Measurements from ENCODE around the gene LAMA3.

The LAMA3 gene

GRCh38 chr18:23725351-23725750, 36.1 kb downstream of the LAMA3 start:
- no peaks in the 10 kb centered on the region for H3K9me2 ChIP-seq (replicated peaks; ENCODE audit: low read depth, low read length)
- no peaks in the 10 kb centered on the region for H3K79me2 ChIP-seq (ENCODE audit: insufficient read depth, low read length)
- H3K36me3 ChIP-seq (ENCODE audit: insufficient read depth, low read length): no peaks in the 10 kb centered on the region
- no peak overlapping the region for H3K9ac ChIP-seq (ENCODE audit: low read depth, low read length, poor library complexity, severe bottlenecking)
- H2AFZ ChIP-seq (ENCODE audit: low read length): peak overlapping the region; percentile 41; the same call in 1 of the 2 replicates
- H3F3A ChIP-seq (ENCODE audit: low read depth): no peaks in the 10 kb centered on the region
- no peaks in the 10 kb centered on the region for H4K20me1 ChIP-seq (ENCODE audit: insufficient read depth, low read length, poor library complexity, severe bottlenecking)
- H3K9me3 ChIP-seq (ENCODE audit: insufficient read depth, low read depth, low read length): no peaks in the 10 kb centered on the region
- H3K4me1 ChIP-seq (ENCODE audit: insufficient read depth, low read length, poor library complexity, severe bottlenecking): peaks cover 17% of the 10 kb centered on the region
- no peak for TF ChIP-seq CTCF (conservative IDR thresholded peaks at IDR 0.05; ENCODE audit: low read length)
- TF ChIP-seq EZH2phosphoT487 (IDR thresholded peaks at IDR 0.05; ENCODE audit: borderline replicate concordance): no peak
- H3K4me3 ChIP-seq (ENCODE audit: low read length, poor library complexity, severe bottlenecking): no peak overlapping the region
- no peaks in the 10 kb centered on the region for H3K27me3 ChIP-seq (ENCODE audit: insufficient read depth, low read length, poor library complexity, severe bottlenecking)
- H3K4me2 ChIP-seq (ENCODE audit: low read depth, low read length, poor library complexity, severe bottlenecking): no peak overlapping the region

GRCh38 chr18:23725827-23726661, 36.8 kb downstream of the LAMA3 start:
- Histone ChIP-seq H4K20me1 (ENCODE audit: insufficient read depth, low read length, poor library complexity, severe bottlenecking) (no peaks in the 10 kb centered on the region), H3K4me1 (ENCODE audit: insufficient read depth, low read length, poor library complexity, severe bottlenecking) (peaks cover 17% of the 10 kb centered on the region), H3K4me2 (ENCODE audit: low read depth, low read length, poor library complexity, severe bottlenecking) (no peak overlapping the region), H3K9me3 (ENCODE audit: insufficient read depth, low read depth, low read length) (no peaks in the 10 kb centered on the region), H3K9ac (ENCODE audit: low read depth, low read length, poor library complexity, severe bottlenecking) (no peak overlapping the region), H2AFZ (ENCODE audit: low read length) (peak overlapping the region; percentile 41; the same call in 1 of the 2 replicates), H3K36me3 (ENCODE audit: insufficient read depth, low read length) (no peaks in the 10 kb centered on the region), H3K27me3 (ENCODE audit: insufficient read depth, low read length, poor library complexity, severe bottlenecking) (no peaks in the 10 kb centered on the region), H3F3A (ENCODE audit: low read depth) (no peaks in the 10 kb centered on the region), H3K79me2 (ENCODE audit: insufficient read depth, low read length) (no peaks in the 10 kb centered on the region), H3K9me2 (replicated peaks; ENCODE audit: low read depth, low read length) (no peaks in the 10 kb centered on the region), H3K4me3 (ENCODE audit: low read length, poor library complexity, severe bottlenecking) (no peak overlapping the region)
- no peak for TF ChIP-seq EZH2phosphoT487 (IDR thresholded peaks at IDR 0.05; ENCODE audit: borderline replicate concordance)
- TF ChIP-seq CTCF (conservative IDR thresholded peaks at IDR 0.05; ENCODE audit: low read length): no peak

GRCh38 chr18:23727707-23728493, 38.6 kb downstream of the LAMA3 start:
- no peaks in the 10 kb centered on the region for H3K9me3 ChIP-seq (ENCODE audit: insufficient read depth, low read depth, low read length)
- H4K20me1 ChIP-seq (ENCODE audit: insufficient read depth, low read length, poor library complexity, severe bottlenecking): no peaks in the 10 kb centered on the region
- H3K4me2 ChIP-seq (ENCODE audit: low read depth, low read length, poor library complexity, severe bottlenecking): no peak overlapping the region
- peaks cover 17% of the 10 kb centered on the region for H3K4me1 ChIP-seq (ENCODE audit: insufficient read depth, low read length, poor library complexity, severe bottlenecking)
- no peaks in the 10 kb centered on the region for H3K79me2 ChIP-seq (ENCODE audit: insufficient read depth, low read length)
- H3K27me3 ChIP-seq (ENCODE audit: insufficient read depth, low read length, poor library complexity, severe bottlenecking): no peaks in the 10 kb centered on the region
- no peaks in the 10 kb centered on the region for H3K36me3 ChIP-seq (ENCODE audit: insufficient read depth, low read length)
- H3K9ac ChIP-seq (ENCODE audit: low read depth, low read length, poor library complexity, severe bottlenecking): no peak overlapping the region
- no peak for TF ChIP-seq EZH2phosphoT487 (IDR thresholded peaks at IDR 0.05; ENCODE audit: borderline replicate concordance)
- no peak for TF ChIP-seq CTCF (conservative IDR thresholded peaks at IDR 0.05; ENCODE audit: low read length)
- H2AFZ ChIP-seq (ENCODE audit: low read length): no peak overlapping the region
- H3F3A ChIP-seq (ENCODE audit: low read depth): no peaks in the 10 kb centered on the region
- no peaks in the 10 kb centered on the region for H3K9me2 ChIP-seq (replicated peaks; ENCODE audit: low read depth, low read length)
- no peak overlapping the region for H3K4me3 ChIP-seq (ENCODE audit: low read length, poor library complexity, severe bottlenecking)

All from Loucy (cell line).